T-helper 9 cell (primary cell): ENCODE results near the gene CAPRIN2.
A peak's percentile ranks its signal among the peaks of the same experiment; 100 is the strongest.

Source experiments
- DNase-seq: peaks from one replicate; pipeline ENCODE4 v3.0.0-alpha.2; 2020
- total RNA-seq, 2 donors: gene quantifications; one replicate each; lab custom pipeline; 2026; lab: John Stamatoyannopoulos, UW

Gene CAPRIN2, protein sequence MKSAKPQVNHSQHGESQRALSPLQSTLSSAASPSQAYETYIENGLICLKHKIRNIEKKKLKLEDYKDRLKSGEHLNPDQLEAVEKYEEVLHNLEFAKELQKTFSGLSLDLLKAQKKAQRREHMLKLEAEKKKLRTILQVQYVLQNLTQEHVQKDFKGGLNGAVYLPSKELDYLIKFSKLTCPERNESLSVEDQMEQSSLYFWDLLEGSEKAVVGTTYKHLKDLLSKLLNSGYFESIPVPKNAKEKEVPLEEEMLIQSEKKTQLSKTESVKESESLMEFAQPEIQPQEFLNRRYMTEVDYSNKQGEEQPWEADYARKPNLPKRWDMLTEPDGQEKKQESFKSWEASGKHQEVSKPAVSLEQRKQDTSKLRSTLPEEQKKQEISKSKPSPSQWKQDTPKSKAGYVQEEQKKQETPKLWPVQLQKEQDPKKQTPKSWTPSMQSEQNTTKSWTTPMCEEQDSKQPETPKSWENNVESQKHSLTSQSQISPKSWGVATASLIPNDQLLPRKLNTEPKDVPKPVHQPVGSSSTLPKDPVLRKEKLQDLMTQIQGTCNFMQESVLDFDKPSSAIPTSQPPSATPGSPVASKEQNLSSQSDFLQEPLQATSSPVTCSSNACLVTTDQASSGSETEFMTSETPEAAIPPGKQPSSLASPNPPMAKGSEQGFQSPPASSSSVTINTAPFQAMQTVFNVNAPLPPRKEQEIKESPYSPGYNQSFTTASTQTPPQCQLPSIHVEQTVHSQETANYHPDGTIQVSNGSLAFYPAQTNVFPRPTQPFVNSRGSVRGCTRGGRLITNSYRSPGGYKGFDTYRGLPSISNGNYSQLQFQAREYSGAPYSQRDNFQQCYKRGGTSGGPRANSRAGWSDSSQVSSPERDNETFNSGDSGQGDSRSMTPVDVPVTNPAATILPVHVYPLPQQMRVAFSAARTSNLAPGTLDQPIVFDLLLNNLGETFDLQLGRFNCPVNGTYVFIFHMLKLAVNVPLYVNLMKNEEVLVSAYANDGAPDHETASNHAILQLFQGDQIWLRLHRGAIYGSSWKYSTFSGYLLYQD
- total RNA-seq, result 46.6 to 50.6 reads per million in 2 donors

DNA sequence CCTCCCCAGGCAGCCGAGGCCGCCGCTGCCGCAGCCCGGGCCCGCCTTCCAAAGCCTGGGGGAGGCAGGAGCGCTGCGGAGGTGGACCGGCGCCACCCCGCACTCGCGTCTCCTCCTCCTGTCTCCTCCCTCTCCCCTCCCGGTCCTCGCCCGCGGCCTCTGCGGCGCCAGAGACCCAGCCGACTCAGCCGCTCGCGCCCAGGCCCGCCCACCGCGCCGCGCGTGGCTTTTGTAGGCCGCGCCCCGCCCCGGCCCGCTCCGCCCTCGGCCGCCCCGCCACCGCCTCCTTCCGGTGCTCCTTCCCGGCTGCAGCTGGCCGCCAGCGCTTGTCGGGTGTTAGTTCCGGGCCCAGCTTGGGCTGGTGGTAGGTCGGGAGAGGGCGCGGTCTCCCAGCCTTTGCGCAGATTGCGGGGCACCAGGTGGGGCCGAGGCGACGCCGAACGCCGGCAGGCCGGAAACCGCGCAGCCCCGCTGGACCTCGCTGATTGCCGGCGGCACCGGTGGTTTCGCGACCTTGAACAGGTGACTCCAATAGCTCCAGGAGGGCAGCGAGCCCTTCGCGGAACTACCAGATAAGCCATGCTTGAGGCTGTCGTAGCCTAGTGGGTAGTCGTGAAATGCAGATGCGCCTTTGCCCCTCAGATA lies at the start of gene CAPRIN2:
CAPRIN2 (minus strand) TSS at position 202 of the 645 bp plus-strand sequence. CDS start 1,431 bp downstream, outside the sequence.
- DNase-seq, result peak; percentile 89

DNA sequence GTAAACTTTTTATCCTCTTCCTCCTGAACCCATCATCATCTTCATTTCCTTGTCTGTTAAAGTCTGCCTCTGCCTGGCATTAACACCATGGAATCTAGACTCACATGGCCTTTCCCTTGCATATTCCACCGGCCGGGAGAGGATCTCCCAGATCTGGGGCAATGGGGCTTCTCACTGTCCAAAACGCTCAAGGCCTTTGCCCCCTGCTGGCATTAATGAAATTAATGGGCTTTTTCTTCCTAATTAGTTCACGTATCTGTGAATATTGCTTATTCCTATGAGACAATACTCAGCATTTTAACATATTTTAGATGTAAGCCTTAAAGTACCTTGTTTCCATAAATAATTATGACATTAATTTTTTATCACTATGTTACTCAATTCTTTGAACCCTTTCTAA lies 42.9 kb upstream of the CAPRIN2 start:
- DNase-seq, result no peak

DNA sequence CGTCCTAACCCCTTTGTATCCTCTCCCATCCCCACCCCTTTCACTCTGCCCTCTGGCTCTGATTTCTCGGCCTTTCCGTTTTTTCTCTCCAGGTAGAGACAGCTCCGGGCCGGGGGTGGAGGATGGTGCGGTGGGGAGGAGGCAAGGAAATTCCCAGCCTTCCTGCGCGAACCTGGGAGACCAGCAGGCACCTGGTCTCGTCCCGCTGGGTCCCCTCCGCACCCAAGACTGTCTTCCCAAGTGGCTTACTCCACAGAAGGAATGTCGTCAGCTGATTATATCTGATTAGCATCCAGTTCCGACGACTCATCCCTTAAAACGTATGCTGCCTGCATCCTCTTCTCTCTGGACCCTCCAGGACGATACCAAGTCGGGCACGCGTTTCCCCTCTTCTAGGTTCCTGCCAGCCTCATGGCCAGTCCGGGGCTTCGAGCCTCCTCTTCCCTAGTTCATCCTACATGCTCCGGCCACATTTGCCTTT lies 42.2 kb upstream of the CAPRIN2 start:
- no peak for DNase-seq

DNA sequence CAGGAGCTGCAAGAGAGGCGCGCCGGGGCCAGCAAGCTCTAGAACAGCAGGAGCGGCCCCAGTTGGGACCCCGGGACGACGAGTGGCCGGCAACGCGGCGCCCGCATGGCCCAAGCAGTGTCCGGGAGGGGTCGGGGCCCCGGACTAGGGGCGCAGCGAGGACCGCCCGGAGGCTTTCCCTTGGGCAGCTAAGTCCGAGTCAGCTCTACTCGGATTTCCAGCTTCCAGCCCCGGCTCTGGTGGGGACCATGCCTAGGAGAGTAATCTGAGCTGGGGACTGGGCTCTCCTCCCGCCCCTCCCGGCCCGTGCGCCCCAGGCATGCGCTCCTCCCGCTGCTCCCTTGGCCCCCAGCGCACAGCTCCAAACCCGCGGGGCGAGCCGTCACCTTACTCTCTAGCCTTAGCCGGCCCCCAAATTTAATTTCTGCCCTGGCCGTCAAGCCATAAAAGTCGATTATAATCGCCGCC lies 41.6 kb upstream of the CAPRIN2 start:
- DNase-seq, result no peak

DNA sequence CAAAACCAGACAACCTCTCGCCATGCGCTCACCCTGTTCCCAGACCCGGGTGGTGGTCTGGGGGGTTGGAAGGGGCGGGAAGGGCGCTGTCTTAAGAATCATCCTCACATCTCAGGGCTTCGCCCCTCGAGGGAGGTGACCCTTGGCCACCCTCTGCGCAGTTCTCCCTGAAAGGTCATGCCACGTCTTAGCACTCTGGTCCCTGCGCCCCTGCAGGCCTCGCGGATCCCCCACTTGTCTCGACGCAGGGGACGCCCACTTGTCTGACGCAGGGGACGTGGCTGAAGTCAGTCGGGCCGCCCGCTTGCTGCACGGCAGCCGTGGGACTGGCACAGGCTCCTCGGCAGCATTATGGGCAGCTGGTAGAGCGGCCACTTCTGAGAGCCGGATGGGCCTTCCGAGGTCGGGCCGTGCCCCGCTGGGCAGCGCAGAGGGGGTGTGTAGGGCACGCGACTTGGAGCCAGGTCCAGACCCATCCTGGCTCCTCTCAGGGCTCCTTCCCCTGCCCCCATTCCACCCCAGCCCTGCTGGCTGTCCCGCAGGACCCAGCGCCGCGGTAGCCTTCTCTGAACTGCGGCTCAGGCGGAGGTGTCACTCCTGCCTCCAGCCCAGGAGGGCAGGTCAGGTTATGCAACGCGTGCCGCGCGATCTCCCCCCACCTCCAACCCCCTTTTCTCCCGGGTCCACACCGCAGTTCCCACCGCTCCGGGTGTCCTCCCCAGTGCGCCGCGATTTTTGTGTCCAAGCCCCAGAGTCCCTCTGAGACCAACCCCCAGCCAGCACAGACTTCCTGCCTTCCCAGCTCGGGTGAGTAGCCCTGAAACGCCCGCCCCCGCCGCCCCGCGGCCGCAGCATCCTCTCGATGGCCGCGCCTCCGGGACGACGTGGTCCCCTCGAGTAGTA lies 40.9 kb upstream of the CAPRIN2 start:
- no peak for DNase-seq

DNA sequence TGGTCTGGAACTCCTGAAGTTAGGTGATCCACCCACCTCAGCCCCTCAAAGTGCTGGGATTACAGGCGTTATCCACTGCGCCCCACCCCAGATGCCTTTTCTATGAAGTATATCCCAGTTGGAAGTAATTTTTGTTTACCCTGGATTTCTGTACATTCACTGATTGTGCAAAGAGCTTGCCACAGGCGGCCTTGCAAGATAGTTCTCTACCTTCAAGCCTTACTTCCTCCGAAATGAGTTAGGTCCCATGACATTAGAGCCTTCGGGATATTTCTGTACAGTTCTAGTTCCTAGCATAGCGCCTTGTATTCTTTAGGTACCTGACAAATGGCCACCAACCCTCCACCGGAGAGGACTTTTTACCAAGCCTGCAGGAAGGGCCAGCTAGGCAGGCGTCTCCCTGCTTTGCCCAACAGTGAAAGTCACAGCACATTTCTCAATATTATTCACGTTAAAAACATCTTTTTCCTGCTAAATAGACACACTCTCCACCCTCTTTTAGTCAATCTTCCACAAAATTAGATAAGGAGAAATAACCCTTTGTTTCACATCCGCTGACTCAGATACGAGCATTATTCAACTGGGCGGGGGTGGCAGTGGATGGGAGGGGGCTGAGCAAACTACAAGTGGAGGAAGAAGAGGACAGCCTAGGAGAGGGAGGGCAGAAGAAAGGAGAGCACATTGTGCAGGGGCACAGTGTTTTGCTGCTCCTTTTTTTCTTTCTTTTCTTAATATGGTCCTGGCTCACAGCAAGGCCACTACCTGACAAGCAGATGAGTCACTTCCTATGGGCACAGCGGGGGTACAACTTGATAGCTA lies 40.0 kb upstream of the CAPRIN2 start:
- no peak for DNase-seq

DNA sequence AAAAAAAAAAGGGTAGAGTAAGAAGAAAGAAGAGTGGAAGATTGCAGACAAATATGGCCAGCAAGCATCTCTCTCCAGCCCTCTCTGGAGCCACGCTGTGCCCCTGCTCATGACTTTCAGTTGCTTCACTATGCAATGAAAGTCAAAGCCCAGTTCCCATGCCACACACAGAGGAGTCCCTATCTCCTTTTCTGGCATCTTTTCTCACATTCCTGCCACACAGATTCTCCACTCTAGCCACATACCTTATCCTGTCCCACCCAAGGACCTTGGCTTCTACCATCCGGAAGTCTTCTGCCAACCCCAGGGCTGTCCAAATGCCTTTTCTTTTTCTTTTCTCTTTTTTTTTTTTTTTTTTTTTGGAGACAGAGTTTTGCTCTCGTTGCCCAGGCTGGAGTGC lies 39.3 kb upstream of the CAPRIN2 start:
- no peak for DNase-seq

DNA sequence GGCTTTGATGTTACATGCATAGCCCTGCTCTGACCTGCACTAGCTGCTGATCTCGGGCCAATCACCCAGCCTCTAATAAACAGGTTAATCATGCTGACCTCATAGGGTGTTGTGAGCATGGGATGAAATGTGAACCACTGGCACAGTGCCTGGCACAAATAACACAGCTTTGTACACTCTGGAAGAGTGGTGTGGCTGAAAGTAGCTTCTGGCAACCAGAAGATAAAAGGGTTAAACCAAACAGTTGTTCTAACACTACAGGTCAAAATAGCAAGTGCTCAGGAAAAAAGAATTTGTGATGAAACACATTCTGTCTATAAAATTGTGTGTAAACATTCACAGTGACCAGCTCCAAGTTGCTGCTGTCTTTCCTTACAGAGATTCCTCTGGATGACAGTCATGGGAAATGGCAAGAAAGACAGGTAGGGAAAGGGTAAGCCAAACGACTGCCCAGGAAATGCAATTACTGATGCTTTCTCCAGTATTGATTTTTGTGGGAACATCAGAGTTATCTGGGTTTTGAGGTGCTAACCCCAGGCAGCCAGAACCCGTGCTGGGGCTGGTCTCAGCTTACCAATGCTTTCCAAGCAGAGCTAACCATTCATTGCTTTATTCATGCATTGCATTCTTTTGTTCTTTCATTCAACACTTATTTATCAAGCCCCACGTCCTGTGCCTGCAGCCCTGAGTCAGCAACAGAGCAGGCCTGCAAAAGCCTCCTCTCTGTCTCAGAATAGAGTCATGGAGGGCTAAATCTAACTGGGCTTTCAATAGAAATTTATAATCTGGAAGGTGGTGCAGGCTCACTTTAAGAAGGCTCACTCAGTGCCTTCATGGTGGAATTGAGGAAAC lies 38.1 kb upstream of the CAPRIN2 start:
- DNase-seq, result no peak

DNA sequence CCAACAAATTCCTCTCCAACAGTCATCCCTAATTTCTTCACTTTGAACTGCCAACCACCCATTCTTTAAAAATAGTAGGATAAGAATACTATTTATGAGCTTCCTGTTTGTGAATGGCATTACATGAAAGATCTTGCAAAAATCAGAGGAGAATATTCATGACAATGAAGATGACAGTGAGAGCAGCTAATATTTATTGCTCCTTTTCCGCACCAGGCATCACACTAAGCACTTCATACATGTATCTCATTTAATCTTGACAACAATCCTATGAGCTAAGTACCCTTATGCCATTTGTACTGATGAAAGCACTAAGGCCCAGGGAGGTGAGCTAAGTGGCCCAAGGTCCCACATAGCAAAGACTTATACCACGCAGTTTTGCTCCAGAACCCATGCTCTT lies 37.3 kb upstream of the CAPRIN2 start:
- no peak for DNase-seq

DNA sequence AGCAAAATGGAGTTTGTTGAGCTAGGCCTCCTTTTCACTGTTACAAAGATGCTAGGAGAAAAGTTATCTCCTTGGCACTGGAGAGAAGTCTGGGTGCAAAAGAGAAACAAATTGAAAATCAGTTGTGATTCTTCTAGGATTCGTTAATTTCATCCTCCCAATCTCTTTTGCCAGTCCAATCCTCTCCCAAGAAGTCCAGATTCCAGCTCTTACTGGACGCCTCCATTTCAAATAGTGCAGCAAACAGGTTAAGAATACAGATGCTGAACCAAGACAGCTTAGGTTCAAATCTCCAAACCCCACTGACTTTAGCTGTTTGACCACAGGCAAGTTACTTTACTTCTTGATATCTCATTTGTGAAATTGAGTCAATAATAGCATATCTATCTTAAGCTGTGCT lies 34.0 kb upstream of the CAPRIN2 start:
- no peak for DNase-seq

DNA sequence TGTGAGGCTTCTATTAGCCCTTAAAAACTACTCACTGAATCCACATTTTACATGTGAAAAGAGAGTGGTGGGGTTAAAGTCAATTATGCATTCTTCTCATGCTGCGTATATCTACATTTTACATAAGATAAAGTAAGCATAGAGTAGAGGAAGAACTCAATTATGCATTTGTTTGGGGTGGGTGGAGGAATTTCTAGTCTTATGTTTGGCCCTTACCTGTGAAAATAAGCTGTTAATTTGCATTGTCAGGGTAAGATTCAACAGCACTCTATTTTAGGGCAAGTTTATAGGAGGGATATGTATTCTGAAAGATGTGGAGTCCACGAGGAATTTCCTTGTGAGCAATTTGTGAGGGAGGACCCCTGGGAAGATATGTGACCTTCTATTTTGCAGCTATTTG lies 30.9 kb upstream of the CAPRIN2 start:
- DNase-seq, result no peak

DNA sequence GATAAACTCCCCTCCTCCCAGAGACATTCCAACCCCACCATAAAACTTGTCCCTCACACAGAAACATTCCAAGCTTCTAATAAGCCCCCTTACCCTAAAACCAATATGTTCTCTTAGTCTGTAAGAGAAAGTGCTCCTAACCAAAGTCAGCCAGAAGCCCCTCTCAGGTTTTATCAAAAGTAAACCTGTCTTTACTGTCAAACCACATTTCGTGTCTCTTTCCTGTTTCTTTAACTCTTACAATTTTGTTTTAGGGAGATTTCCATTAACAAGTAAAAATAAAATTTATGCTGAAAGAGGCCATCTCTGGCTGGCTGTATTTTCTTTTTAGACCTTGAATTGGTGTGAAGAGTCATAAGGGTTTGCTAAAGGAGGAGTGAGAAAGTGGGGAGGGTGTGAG lies 29.8 kb upstream of the CAPRIN2 start:
- DNase-seq, result no peak

DNA sequence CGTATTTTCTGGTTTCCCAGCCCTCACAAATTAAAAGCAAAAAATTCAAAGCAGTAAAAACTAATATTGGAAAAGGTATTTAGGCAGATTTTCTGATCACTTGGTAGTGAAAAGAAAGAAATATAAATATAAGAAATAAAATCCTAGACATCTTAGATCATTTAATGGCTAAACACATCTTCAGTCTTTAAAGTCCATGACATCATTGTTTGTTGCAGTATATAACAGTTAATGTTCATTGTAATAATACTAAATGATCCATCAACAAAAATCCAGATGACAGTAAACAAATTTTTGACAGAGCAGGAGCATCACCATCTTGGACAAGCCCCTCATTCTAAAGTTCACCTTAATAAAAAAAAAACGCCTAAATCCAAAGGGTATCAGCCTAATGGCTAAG lies 29.2 kb upstream of the CAPRIN2 start:
- no peak for DNase-seq

DNA sequence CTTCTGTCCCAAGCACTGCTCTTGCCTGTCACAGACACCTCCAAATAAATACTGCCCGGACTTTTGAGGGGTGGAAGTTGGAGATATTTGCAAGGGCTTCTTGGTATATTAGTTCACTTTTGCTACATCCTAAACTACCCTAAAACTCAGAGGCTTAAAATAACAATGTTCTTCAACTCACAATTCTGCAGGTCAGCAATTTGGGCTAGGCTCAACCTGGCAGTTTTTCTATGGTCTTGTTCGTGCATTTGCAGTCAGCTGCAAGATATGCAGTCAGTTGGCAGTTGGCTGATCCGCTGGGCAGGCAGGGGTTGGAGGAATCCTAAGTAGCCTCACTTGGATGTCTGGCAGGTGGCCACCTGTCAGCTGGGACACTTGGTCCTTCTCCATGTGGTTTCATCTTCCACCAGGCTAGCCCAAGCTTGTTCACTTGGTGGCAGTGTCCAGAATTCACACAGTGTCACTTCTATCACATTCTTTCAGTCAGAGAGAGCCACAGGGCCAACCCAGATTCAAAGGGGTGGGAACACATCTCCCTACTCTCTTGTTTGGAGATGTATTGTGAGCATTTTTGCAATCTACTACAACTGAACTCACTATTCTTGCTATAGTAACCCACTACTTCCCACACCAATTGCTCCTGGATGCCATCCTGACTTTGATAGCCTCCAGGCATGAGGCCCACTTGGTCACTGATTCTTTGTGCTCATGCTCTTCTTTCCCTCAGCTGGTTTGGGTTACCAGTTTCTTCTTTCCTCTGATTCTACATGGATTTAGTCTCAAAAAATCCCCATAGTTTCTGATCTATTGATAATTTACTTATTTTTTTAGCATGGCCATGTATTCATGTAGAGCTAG lies 27.8 kb upstream of the CAPRIN2 start:
- DNase-seq, result no peak

DNA sequence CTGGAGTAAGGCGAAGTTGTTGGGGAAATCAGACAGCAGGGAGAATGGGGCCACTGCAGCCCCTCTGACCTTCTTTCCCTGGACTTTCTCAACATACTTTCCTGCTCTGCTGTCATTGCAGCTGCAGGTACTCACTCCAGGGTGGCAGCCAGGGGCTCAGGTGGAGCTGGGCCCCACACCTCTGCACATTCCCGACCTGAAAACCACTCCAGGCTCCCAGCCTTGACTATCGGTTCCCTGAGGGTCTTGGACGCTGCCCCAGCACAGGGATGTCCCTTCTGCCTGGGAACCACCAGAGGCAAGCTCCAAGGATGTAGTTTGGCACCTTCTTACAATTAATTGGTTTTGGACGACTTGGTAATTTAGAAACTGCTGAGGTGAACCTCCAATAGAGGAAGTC lies 24.8 kb upstream of the CAPRIN2 start:
- DNase-seq, result no peak

DNA sequence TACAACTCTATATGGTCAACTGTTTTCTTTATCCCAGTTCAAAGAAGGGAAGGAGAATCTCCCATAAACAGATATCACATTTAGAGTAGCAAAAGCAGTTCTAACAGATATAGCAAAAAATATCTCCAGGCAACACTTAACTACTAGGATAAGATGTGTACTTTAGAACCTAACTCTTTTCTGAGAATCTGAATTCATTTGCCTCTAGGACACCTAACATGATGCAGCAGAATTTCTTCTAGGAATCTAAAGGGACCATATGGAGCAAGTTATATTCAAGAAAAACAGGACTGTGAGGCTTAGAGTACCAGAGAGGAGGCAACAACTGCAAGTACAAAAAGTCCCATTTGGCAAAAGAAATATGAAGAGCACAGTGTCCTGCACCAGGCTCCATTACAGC lies 24.4 kb upstream of the CAPRIN2 start:
- DNase-seq, result no peak

DNA sequence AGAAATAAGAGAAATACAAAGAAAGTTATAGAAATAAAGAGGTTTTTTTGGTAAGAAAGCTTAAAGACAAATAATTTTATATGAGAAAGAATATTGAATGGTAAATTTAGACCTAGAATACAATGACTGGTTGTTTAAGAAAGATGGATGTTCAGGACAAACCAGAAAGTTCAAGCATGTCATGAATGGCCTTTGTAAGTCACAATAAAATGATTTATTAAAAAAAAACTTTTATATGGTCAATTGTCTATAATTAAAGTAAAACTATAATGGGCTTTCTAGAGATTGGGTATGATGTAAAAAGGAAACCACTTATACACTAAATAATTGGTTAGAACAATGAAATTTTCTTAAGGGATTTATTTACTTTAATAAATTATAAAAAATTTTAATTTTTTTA lies 19.8 kb upstream of the CAPRIN2 start:
- DNase-seq, result no peak

DNA sequence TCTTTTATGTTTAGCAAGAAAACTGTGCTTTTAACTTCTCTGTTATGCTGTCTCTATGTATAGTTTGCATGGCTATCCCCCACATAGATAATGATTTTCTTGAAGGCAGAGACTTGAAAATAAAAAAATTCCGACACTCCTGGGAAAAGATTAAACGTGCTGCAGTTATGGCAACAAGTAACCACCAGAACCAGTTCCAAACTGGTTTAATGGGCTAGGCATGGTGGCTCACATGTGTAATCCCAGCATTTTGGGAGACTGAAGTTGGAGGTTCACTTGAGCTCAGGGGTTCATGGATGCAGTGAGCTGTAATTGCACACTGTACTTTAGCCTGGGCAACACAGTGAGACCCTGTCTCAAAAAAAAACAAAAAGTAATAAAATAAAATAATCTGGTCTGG lies 15.1 kb upstream of the CAPRIN2 start:
- no peak for DNase-seq

DNA sequence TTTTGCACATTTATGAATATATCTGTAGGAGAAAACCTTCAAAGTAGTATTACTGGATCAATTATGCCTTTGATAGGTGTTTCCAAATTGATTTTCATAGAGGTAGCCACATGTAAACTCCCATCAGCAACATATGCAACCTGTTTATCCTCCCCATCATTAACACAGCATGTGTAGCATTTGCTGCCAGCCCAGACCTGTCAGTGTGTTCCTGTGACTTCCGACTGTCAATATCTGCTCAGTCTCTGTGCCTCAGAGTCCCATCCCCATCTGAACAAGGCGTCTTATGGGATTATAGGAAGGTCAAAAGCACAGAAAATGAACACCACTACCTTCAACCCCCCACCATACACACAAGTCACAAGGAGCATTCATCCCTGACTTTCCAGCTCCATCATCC lies 9.5 kb upstream of the CAPRIN2 start:
- no peak for DNase-seq
